K562 (cell line): Measurements from ENCODE around the gene KLHDC7A. TPM values are rescaled to one million over a fixed set of nuclear protein-coding genes. Genes with fewer than 3 reads are reported as not detected.
A peak's percentile ranks its signal among the peaks of the same experiment; 100 is the strongest.

Experiments used
- CLOCK ChIP-seq: fragments of 250-450 bp; sonication (Bioruptor Pico); IDR thresholded peaks from 2 replicates; pipeline ENCODE4 v1.4.0; 2020; ENCODE audit warnings: mild to moderate bottlenecking, moderate library complexity, borderline replicate concordance
- MAFG ChIP-seq: fragments of 450-650 bp; conservative IDR thresholded peaks from 2 replicates; pipeline ENCODE4 v1.6.1; 2016; ENCODE audit warnings: missing genetic modification characterization, missing compliant biosample characterization
- MBD2 ChIP-seq: sonication (generic); IDR thresholded peaks from 2 replicates; pipeline ENCODE4 v1.6.1; 2016; ENCODE audit warnings: low read depth, borderline replicate concordance
- MGA ChIP-seq: fragments of 450-650 bp; IDR thresholded peaks from 2 replicates; pipeline ENCODE4 v1.6.1; 2016; ENCODE audit warnings: mild to moderate bottlenecking, moderate library complexity
- OTX1 ChIP-seq: fragments of 450-650 bp; formaldehyde crosslinking; IDR thresholded peaks from 2 replicates; pipeline ENCODE4 v1.4.0; 2022; ENCODE audit warnings: mild to moderate bottlenecking
- RBM34 ChIP-seq: fragments of 200-400 bp; formaldehyde crosslinking; IDR thresholded peaks from 2 replicates; pipeline ENCODE4 v1.6.1; 2018; ENCODE audit warnings: low read length, borderline replicate concordance; ENCODE audit not compliant: insufficient read depth
- THRA ChIP-seq: fragments of 450-650 bp; IDR thresholded peaks from 2 replicates; pipeline ENCODE4 v1.6.1; 2017; ENCODE audit warnings: mild to moderate bottlenecking, moderate library complexity
- TSC22D4 ChIP-seq: fragments of 450-650 bp; IDR thresholded peaks from 2 replicates; pipeline ENCODE4 v1.6.1; 2016; ENCODE audit warnings: missing genetic modification characterization, missing biosample characterization, control low read depth
- ZNF143 ChIP-seq: sonication (generic); formaldehyde crosslinking; IDR thresholded peaks from 2 replicates; pipeline ENCODE4 v1.9.0; 2022; ENCODE audit warnings: mild to moderate bottlenecking, missing genetic modification reagents
- ZNF699 ChIP-seq: fragments of 250-450 bp; sonication (Bioruptor Pico); IDR thresholded peaks from 2 replicates; pipeline ENCODE4 v1.8.0; 2021; ENCODE audit warnings: mild to moderate bottlenecking, moderate library complexity; ENCODE audit not compliant: insufficient replicate concordance
- ZNF717 ChIP-seq: fragments of 250-450 bp; sonication (Bioruptor Pico); IDR thresholded peaks from 2 replicates; pipeline ENCODE4 v1.5.0; 2021
- polyA plus RNA-seq, 8 experiments: library from polyadenylated mRNA; depleted of rRNA in 4 of 8; stranded (reverse) in 5 of 8; unstranded in 3 of 8; fragments of >200 nt; fragmentation: Nextera tagmentation in 2 of 8; fragmentation: Illumina TruSeq in 1 of 8; extraction: Ambion mirVana in 2 of 8; extraction: Trizol in 1 of 8; gene quantifications; 2 replicates each; pipeline versions ENCODE4 v1.2.1 to v1.2.3, GENCODE V29; 2011 to 2014; ENCODE audit warnings: inconsistent platforms in 1 of 8, missing spikeins in 1 of 8
- total RNA-seq, 7 experiments: library from RNA; depleted of rRNA in 6 of 7; stranded (reverse); fragments of >200 nt in 6 of 7; fragmentation: Illumina TruSeq in 2 of 7; extraction: Trizol in 2 of 7; gene quantifications; 2 replicates each; pipeline versions ENCODE4 v1.2.1 to v1.2.3, GENCODE V29; 2011 to 2021; ENCODE audit warnings: low replicate concordance in 1 of 7

Gene KLHDC7A
- total and polyA plus RNA-seq, 9 of the 15 experiments (the other 6 are each of a cell fraction or from before 2014, with no cell fraction given), result 0.01 to 0.02 (median 0.01) TPM; not detected in 6

GRCh38 chr1:18443587-18444520 lies 36.9 kb upstream of the KLHDC7A start (continued):
- TF ChIP-seq THRA (no peak), MGA (no peak), ZNF143 (no peak), CLOCK (CRISPR knock-in tag) (no peak), ZNF699 (no peak), TSC22D4 (no peak), RBM34 (no peak), ZNF717 (CRISPR knock-in tag) (no peak), MBD2 (no peak), OTX1 (CRISPR knock-in tag) (no peak), MAFG (tag) (peak; percentile 82)
